ENCODE results near the gene HIVEP3.

Gene HIVEP3

GRCh38 chr1:41646186-41646585 lies 272.5 kb downstream of the HIVEP3 start:
- no peak for TF ChIP-seq CTCF (IDR thresholded peaks at IDR 0.05; ENCODE audit: insufficient read depth, low read depth, low read length, missing control alignments)
- no peak overlapping the region for H3K4me3 ChIP-seq (ENCODE audit: low read length)
- DNase-seq (ENCODE audit: low read depth), result no peak

- no peak overlapping the region for H3K4me3 ChIP-seq (ENCODE audit: low read length)
- DNase-seq (ENCODE audit: low read depth), result no peak
- no peak for TF ChIP-seq CTCF (IDR thresholded peaks at IDR 0.05; ENCODE audit: insufficient read depth, low read depth, low read length, missing control alignments)
These were observed 273.7 kb downstream of the HIVEP3 start for GRCh38 chr1:41645062-41645461.

- no peak for TF ChIP-seq CTCF (IDR thresholded peaks at IDR 0.05; ENCODE audit: insufficient read depth, low read depth, low read length, missing control alignments)
- H3K4me3 ChIP-seq (ENCODE audit: low read length), result no peak overlapping the region
- no peak for DNase-seq (ENCODE audit: low read depth)
These were observed 275.6 kb downstream of the HIVEP3 start for GRCh38 chr1:41642922-41643821.

GRCh38 chr1:41641941-41642527 lies 276.7 kb downstream of the HIVEP3 start:
- no peak for TF ChIP-seq CTCF (IDR thresholded peaks at IDR 0.05; ENCODE audit: insufficient read depth, low read depth, low read length, missing control alignments)
- no peak overlapping the region for H3K4me3 ChIP-seq (ENCODE audit: low read length)
- DNase-seq (ENCODE audit: low read depth), result no peak

- no peak for TF ChIP-seq CTCF (IDR thresholded peaks at IDR 0.05; ENCODE audit: insufficient read depth, low read depth, low read length, missing control alignments)
- no peak for DNase-seq (ENCODE audit: low read depth)
- H3K4me3 ChIP-seq (ENCODE audit: low read length), result no peak overlapping the region
These were observed 277.3 kb downstream of the HIVEP3 start for GRCh38 chr1:41641475-41641814.

- DNase-seq (ENCODE audit: low read depth), result no peak
- no peak overlapping the region for H3K4me3 ChIP-seq (ENCODE audit: low read length)
- no peak for TF ChIP-seq CTCF (IDR thresholded peaks at IDR 0.05; ENCODE audit: insufficient read depth, low read depth, low read length, missing control alignments)
These were observed 277.8 kb downstream of the HIVEP3 start for GRCh38 chr1:41640756-41641474.

Measured in epithelial cell of esophagus (primary cell).